ENCODE measurements around the gene GABRA5.

- TF ChIP-seq, protein P1, sequence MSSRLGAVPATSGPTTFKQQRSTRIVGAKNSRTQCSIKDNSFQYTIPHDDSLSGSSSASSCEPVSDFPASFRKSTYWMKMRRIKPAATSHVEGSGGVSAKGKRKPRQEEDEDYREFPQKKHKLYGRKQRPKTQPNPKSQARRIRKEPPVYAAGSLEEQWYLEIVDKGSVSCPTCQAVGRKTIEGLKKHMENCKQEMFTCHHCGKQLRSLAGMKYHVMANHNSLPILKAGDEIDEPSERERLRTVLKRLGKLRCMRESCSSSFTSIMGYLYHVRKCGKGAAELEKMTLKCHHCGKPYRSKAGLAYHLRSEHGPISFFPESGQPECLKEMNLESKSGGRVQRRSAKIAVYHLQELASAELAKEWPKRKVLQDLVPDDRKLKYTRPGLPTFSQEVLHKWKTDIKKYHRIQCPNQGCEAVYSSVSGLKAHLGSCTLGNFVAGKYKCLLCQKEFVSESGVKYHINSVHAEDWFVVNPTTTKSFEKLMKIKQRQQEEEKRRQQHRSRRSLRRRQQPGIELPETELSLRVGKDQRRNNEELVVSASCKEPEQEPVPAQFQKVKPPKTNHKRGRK (CRISPR knock-in tag; IDR thresholded peaks at IDR 0.05; ENCODE audit: borderline replicate concordance) = no peak
- TF ChIP-seq, protein P2, sequence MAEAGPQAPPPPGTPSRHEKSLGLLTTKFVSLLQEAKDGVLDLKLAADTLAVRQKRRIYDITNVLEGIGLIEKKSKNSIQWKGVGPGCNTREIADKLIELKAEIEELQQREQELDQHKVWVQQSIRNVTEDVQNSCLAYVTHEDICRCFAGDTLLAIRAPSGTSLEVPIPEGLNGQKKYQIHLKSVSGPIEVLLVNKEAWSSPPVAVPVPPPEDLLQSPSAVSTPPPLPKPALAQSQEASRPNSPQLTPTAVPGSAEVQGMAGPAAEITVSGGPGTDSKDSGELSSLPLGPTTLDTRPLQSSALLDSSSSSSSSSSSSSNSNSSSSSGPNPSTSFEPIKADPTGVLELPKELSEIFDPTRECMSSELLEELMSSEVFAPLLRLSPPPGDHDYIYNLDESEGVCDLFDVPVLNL (CRISPR knock-in tag; IDR thresholded peaks at IDR 0.05; ENCODE audit: borderline replicate concordance, low read depth) = no peak
Measured at GRCh38 chr15:26883466-26883865, 16.6 kb downstream of the GABRA5 start.

Measured in WTC11 (cell line).